IMR-90 (cell line): ENCODE data around the gene ITM2C. TPM values are rescaled to one million over a fixed set of nuclear protein-coding genes. Genes with fewer than 3 reads are reported as not detected.

ENCODE experiments used
- ATAC-seq: fragments of 200-7000 bp; cut with Tn5 transposase; 2 replicates; pipeline ENCODE4 v1.9.1; 2020; ENCODE audit warnings: low read depth, mild to moderate bottlenecking, moderate library complexity
- BruUV-seq: library from RNA; stranded (reverse); fragments of 400-500 nt; replicated peaks from 2 replicates; lab custom pipeline; 2021; lab: Mats Ljungman, UMichigan
- CTCF ChIA-PET: fragments of 300-600 bp; formaldehyde crosslinking; extraction: SDS; loops from one replicate; lab custom pipeline; 2021; ENCODE audit warnings: antibody characterized with exemption; lab: Yijun Ruan, JAX
- POLR2A ChIA-PET: fragments of 300-600 bp; sonication (Branson Sonifier 250); formaldehyde crosslinking; loops from one replicate; lab custom pipeline; 2022; ENCODE audit warnings: antibody characterized with exemption; ENCODE audit not compliant: unreplicated experiment; lab: Charles Lee
- DNase-seq: peaks from one replicate; pipeline ENCODE4 v3.0.0; 2013
- H2AFZ ChIP-seq: replicated peaks from 2 replicates; pipeline ENCODE3; 2013; ENCODE audit warnings: low read length, mild to moderate bottlenecking; ENCODE audit not compliant: poor library complexity
- H2AK5ac ChIP-seq: 2 replicates; pipeline ENCODE4 v1.6.1; 2013; ENCODE audit warnings: low read depth, low read length, inconsistent platforms
- H2AK9ac ChIP-seq: replicated peaks from 2 replicates; pipeline ENCODE3; 2013; ENCODE audit warnings: mild to moderate bottlenecking, low read depth, low read length, moderate library complexity; ENCODE audit not compliant: poor library complexity
- H2BK120ac ChIP-seq: 2 replicates; pipeline ENCODE4 v1.6.1; 2013; ENCODE audit warnings: low read depth, low read length, inconsistent platforms
- H2BK15ac ChIP-seq: 3 replicates; pipeline ENCODE4 v1.6.1; 2013; ENCODE audit warnings: low read depth, low read length, inconsistent platforms
- H2BK20ac ChIP-seq: 2 replicates; pipeline ENCODE4 v1.6.1; 2013; ENCODE audit warnings: low read depth, mild to moderate bottlenecking, inconsistent platforms, low read length, moderate library complexity
- H2BK5ac ChIP-seq: 2 replicates; pipeline ENCODE4 v1.6.1; 2013; ENCODE audit warnings: mild to moderate bottlenecking, low read depth, low read length, inconsistent platforms; ENCODE audit not compliant: poor library complexity, severe bottlenecking
- H3K14ac ChIP-seq: replicated peaks from 2 replicates; pipeline ENCODE4 v1.6.1; 2013; ENCODE audit warnings: low read depth, low read length, inconsistent platforms
- H3K18ac ChIP-seq: 2 replicates; pipeline ENCODE4 v1.6.1; 2013; ENCODE audit warnings: low read depth, low read length, control low read depth
- H3K23ac ChIP-seq: 2 replicates; pipeline ENCODE4 v1.6.1; 2013; ENCODE audit warnings: low read depth, low read length, inconsistent platforms
- H3K27ac ChIP-seq: 2 replicates; pipeline ENCODE4 v1.5.1; 2013; ENCODE audit warnings: mild to moderate bottlenecking, control low read depth, low read length; ENCODE audit not compliant: insufficient read depth
- H3K27me3 ChIP-seq: 2 replicates; pipeline ENCODE4 v1.6.1; 2013; ENCODE audit warnings: low read length; ENCODE audit not compliant: control insufficient read depth, insufficient read depth
- H3K36me3 ChIP-seq: 2 replicates; pipeline ENCODE4 v1.6.1; 2013; ENCODE audit warnings: low read length, mixed read lengths; ENCODE audit not compliant: control insufficient read depth, insufficient read depth
- H3K4ac ChIP-seq: 2 replicates; pipeline ENCODE4 v1.6.1; 2013; ENCODE audit warnings: low read depth, low read length, inconsistent platforms
- H3K4me1 ChIP-seq: 2 replicates; pipeline ENCODE4 v1.6.1; 2013; ENCODE audit warnings: low read length, mixed read lengths; ENCODE audit not compliant: control insufficient read depth, insufficient read depth
- H3K4me2 ChIP-seq: 2 replicates; pipeline ENCODE4 v1.6.1; 2013; ENCODE audit warnings: low read depth, mild to moderate bottlenecking, control low read depth, low read length, moderate library complexity
- H3K4me3 ChIP-seq: 2 replicates; pipeline ENCODE4 v1.5.1; 2013; ENCODE audit warnings: low read depth, mild to moderate bottlenecking, control low read depth, low read length, moderate library complexity; ENCODE audit not compliant: insufficient read depth
- H3K56ac ChIP-seq: 2 replicates; pipeline ENCODE4 v1.6.1; 2013; ENCODE audit warnings: low read length, inconsistent platforms; ENCODE audit not compliant: insufficient read depth; ENCODE audit errors: extremely low read depth
- H3K79me1 ChIP-seq, 2 experiments: 2 replicates each; pipeline ENCODE4 v1.6.1; 2013; ENCODE audit warnings: low read length in 2 of 2, inconsistent platforms in 1 of 2, low read depth in 1 of 2
- H3K9ac ChIP-seq: 2 replicates; pipeline ENCODE4 v1.6.1; 2013; ENCODE audit warnings: low read depth, low read length, control low read depth
- H3K9me1 ChIP-seq: 2 replicates; pipeline ENCODE4 v1.6.1; 2013; ENCODE audit warnings: low read length, inconsistent platforms; ENCODE audit not compliant: insufficient read depth
- H3K9me3 ChIP-seq: 2 replicates; pipeline ENCODE4 v1.6.1; 2013; ENCODE audit warnings: low read length; ENCODE audit not compliant: control insufficient read depth, insufficient read depth
- H4K20me1 ChIP-seq: 2 replicates; pipeline ENCODE4 v1.6.1; 2013; ENCODE audit warnings: low read length, inconsistent platforms; ENCODE audit not compliant: insufficient read depth
- H4K5ac ChIP-seq: 2 replicates; pipeline ENCODE4 v1.6.1; 2013; ENCODE audit warnings: mild to moderate bottlenecking, low read depth, low read length, control low read depth
- H4K8ac ChIP-seq, 2 experiments: 2 replicates each; pipeline ENCODE4 v1.6.1; 2013; ENCODE audit warnings: low read depth in 2 of 2, low read length in 2 of 2, control low read depth in 1 of 2, inconsistent platforms in 1 of 2
- H4K91ac ChIP-seq: 2 replicates; pipeline ENCODE4 v1.6.1; 2013; ENCODE audit warnings: low read depth, low read length, inconsistent platforms; ENCODE audit not compliant: insufficient read depth
- CTCF ChIP-seq: conservative IDR thresholded peaks from 2 replicates; pipeline ENCODE4 v1.5.1; 2012; ENCODE audit warnings: mild to moderate bottlenecking, low read depth, low read length, improper control_type of control experiment
- RAD21 ChIP-seq: IDR thresholded peaks from 2 replicates; pipeline ENCODE4 v1.6.1; 2012; ENCODE audit warnings: low read length, improper control_type of control experiment
- RFX5 ChIP-seq: IDR thresholded peaks from 2 replicates; pipeline ENCODE4 v1.8.0; 2012; ENCODE audit warnings: low read depth, mild to moderate bottlenecking, low read length, moderate library complexity
- SMC3 ChIP-seq: fragments of 150-350 bp; IDR thresholded peaks from 2 replicates; pipeline ENCODE4 v1.6.1; 2016; ENCODE audit warnings: low read depth, mild to moderate bottlenecking, antibody characterized with exemption, low read length, moderate library complexity
- WGBS, 2 experiments: methylation state at CpG; one replicate each; pipeline versions ENCODE4 v1.1.5 to v1.1.7; 2013; ENCODE audit warnings: missing lambda C conversion rate in 2 of 2; ENCODE audit not compliant: insufficient read length in 1 of 2; ENCODE audit errors: extremely low coverage in 2 of 2; 5-methylcytosine and 5-hydroxymethylcytosine counted together
- dilution Hi-C: fragments of 300-500 bp; cut with HindIII; formaldehyde crosslinking; loops from one replicate; pipeline ENCODE4 v1.14.3; 2018; ENCODE audit warnings: low sequenced_read_pairs; ENCODE audit not compliant: unreplicated experiment
- in situ Hi-C: fragments of 300-500 bp; cut with MboI; formaldehyde crosslinking; loops from 3 replicates; pipeline ENCODE4 v1.14.3; 2019; ENCODE audit warnings: low sequenced_read_pairs, inconsistent platforms, mixed read lengths
- intact Hi-C: fragments of 100-400 bp; cut with micrococcal nuclease; formaldehyde crosslinking; loops from 2 replicates; pipeline ENCODE4 v1.10.0; 2022
- polyA plus RNA-seq, 3 experiments: library from polyadenylated mRNA; depleted of rRNA; stranded (reverse); fragments of >200 nt; gene quantifications; 2 replicates each; pipeline ENCODE4 v1.2.3, GENCODE V29; 2012; ENCODE audit warnings: low replicate concordance in 1 of 3
- total RNA-seq: library from RNA; depleted of rRNA; stranded (reverse); fragments of >200 nt; gene quantifications from 2 replicates; pipeline ENCODE4 v1.2.3, GENCODE V29; 2012

ITM2C gene
- total and polyA plus RNA-seq, 2 of the 4 experiments (the other 2 are of a cell fraction), result 46.8 to 274 TPM

- POLR2A ChIA-PET, result no interaction called here
- no peaks in the 10 kb centered on the region for H3K79me1 ChIP-seq
- dilution Hi-C loops (no loop called here), intact Hi-C loops (no loop called here), in situ Hi-C loops (no loop called here)
- peaks cover 19% of the 10 kb centered on the region for H3K27me3 ChIP-seq
- no peak overlapping the region for H4K5ac ChIP-seq
- peaks cover 5% of the 10 kb centered on the region; the same call in 1 of the 2 replicates for H3K9me1 ChIP-seq
- no peak overlapping the region for H3K4ac ChIP-seq
- CTCF ChIA-PET, result interaction anchor here (1.3 to 1.5 kb wide), 2 partner anchors 11 to 74 kb away, joined by 3 to 4 read pairs; no protein-coding TSS in a partner anchor
- no peak overlapping the region for H3K4me3 ChIP-seq
- no peak overlapping the region for H3K27ac ChIP-seq
- peaks cover 2% of the 10 kb centered on the region; the same call in 1 of the 2 replicates for H3K4me1 ChIP-seq
- no peak overlapping the region for H2BK20ac ChIP-seq
- no peak for TF ChIP-seq SMC3
- TF ChIP-seq CTCF, result peak; percentile 31; the same call in 1 of the 2 replicates
- 0 out of 2 replicates have a peak, but pooled peaks have one; percentile 20 for TF ChIP-seq RFX5
- TF ChIP-seq RAD21, result peak; percentile 31; the same call in 1 of the 2 replicates
- no peaks in the 10 kb centered on the region for H4K20me1 ChIP-seq
- no peak overlapping the region for H3K4me2 ChIP-seq
- H3K56ac ChIP-seq, result no peak overlapping the region
- H3K14ac ChIP-seq, result no peak overlapping the region
- no peak overlapping the region for H3K9ac ChIP-seq
- BruUV-seq, result no TSS peak
- H4K91ac ChIP-seq, result no peak overlapping the region
- WGBS, 2 experiments, result 100% methylated on average over 3 of the region's 5 CpGs; no CpG with 5 or more reads in 1 of the 2 experiments
- no peak overlapping the region for H3K18ac ChIP-seq
- no peak overlapping the region for H2AK5ac ChIP-seq
- no peak overlapping the region for H2AFZ ChIP-seq
- H3K23ac ChIP-seq, result no peak overlapping the region
- H2AK9ac ChIP-seq, result no peak overlapping the region
- H2BK15ac ChIP-seq, result no peak overlapping the region
- no peak overlapping the region for H4K8ac ChIP-seq
- no peaks in the 10 kb centered on the region for H3K9me3 ChIP-seq
- DNase-seq, result no peak
- H3K36me3 ChIP-seq, result no peaks in the 10 kb centered on the region
- H2BK120ac ChIP-seq, result no peak overlapping the region
- no peak overlapping the region for H2BK5ac ChIP-seq
- no peak for ATAC-seq
These were observed 48.8 kb downstream of the ITM2C start for GRCh38 chr2:230913406-230914143.
